Left hindlimb (tissue), 1 donor: ENCODE data around the gene GDPD5.

Source experiments
- DNase-seq: peaks from one replicate; pipeline ENCODE4 v3.0.0-alpha.2; 2018

The GDPD5 gene

GRCh38 chr11:75445315-75445953 is 80.3 kb downstream of the GDPD5 start:
- peak; percentile 71 for DNase-seq

- no peak for DNase-seq
Observed at GRCh38 chr11:75443043-75443442, 82.7 kb downstream of the GDPD5 start.

GRCh38 chr11:75442161-75442885 is 83.4 kb downstream of the GDPD5 start:
- no peak for DNase-seq

- DNase-seq: no peak
Observed at GRCh38 chr11:75441804-75442132, 84.0 kb downstream of the GDPD5 start.

GRCh38 chr11:75440960-75441803 is 84.6 kb downstream of the GDPD5 start:
- no peak for DNase-seq

- DNase-seq: no peak
Observed at GRCh38 chr11:75439495-75440120, 86.1 kb downstream of the GDPD5 start.

- DNase-seq: no peak
Observed at GRCh38 chr11:75439026-75439425, 86.7 kb downstream of the GDPD5 start.

- no peak for DNase-seq
Observed at GRCh38 chr11:75437966-75438659, 87.6 kb downstream of the GDPD5 start.

GRCh38 chr11:75436806-75437205 is 88.9 kb downstream of the GDPD5 start:
- DNase-seq: no peak

GRCh38 chr11:75435571-75435925 is 90.2 kb downstream of the GDPD5 start:
- no peak for DNase-seq

- no peak for DNase-seq
Observed at GRCh38 chr11:75434886-75435570, 90.7 kb downstream of the GDPD5 start.

- no peak for DNase-seq
Observed at GRCh38 chr11:75434051-75434450, 91.7 kb downstream of the GDPD5 start.

GRCh38 chr11:75433443-75433842 is 92.3 kb downstream of the GDPD5 start:
- no peak for DNase-seq

- no peak for DNase-seq
Observed at GRCh38 chr11:75432911-75433321, 92.8 kb downstream of the GDPD5 start, which contains the start of gene KLHL35. TSS of gene KLHL35 (minus strand) at chr11:75433203. CDS start at chr11:75430629, 2,574 bp downstream.

- no peak for DNase-seq
Observed at GRCh38 chr11:75431533-75432525, 93.9 kb downstream of the GDPD5 start.

GRCh38 chr11:75430714-75431532 is 94.8 kb downstream of the GDPD5 start:
- DNase-seq: no peak

- DNase-seq: peak; percentile 82
Observed at GRCh38 chr11:75429902-75430713, 95.6 kb downstream of the GDPD5 start.

- no peak for DNase-seq
Observed at GRCh38 chr11:75429641-75429901, 96.2 kb downstream of the GDPD5 start.

GRCh38 chr11:75428989-75429640 is 96.6 kb downstream of the GDPD5 start:
- DNase-seq: no peak
